Erythroblast (primary cell): ENCODE data around the gene IFI44L.

Source experiments
- GATA1 ChIP-seq: IDR thresholded peaks from 2 replicates; pipeline ENCODE4 v1.6.1; 2011; ENCODE audit warnings: low read depth, mild to moderate bottlenecking, control low read depth, low read length, moderate library complexity
- POLR2A ChIP-seq: IDR thresholded peaks from 2 replicates; pipeline ENCODE4 v1.6.1; 2011; ENCODE audit warnings: mild to moderate bottlenecking, low read length

DNA sequence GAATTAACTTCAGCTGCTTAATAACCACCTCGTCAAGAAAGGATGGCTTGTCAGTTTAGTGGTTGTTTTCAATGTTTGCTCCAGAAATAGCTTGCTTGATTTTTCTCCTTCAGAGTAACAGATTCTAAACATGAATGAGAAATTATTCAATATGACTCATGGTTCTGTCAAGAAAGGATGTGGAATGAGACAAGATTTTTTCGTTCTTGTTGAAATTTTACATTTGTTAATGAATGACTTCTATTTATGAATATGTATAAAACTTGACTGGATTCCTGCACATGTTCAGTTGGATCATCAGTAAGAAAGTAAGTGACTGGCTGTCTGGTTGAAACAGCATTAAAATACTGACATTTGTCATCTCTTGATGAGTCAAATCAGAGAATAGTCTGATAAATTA is 67.7 kb downstream of the IFI44L start:
- TF ChIP-seq POLR2A (no peak), GATA1 (no peak)
